ENCODE results near the gene STC2. TPM values are rescaled to one million over a fixed set of nuclear protein-coding genes. Genes with fewer than 3 reads are reported as not detected.

The STC2 gene
- polyA plus RNA-seq, 2 of the 4 experiments (the other 2 are of a cell fraction) = 45.2 to 46.1 TPM

DNA sequence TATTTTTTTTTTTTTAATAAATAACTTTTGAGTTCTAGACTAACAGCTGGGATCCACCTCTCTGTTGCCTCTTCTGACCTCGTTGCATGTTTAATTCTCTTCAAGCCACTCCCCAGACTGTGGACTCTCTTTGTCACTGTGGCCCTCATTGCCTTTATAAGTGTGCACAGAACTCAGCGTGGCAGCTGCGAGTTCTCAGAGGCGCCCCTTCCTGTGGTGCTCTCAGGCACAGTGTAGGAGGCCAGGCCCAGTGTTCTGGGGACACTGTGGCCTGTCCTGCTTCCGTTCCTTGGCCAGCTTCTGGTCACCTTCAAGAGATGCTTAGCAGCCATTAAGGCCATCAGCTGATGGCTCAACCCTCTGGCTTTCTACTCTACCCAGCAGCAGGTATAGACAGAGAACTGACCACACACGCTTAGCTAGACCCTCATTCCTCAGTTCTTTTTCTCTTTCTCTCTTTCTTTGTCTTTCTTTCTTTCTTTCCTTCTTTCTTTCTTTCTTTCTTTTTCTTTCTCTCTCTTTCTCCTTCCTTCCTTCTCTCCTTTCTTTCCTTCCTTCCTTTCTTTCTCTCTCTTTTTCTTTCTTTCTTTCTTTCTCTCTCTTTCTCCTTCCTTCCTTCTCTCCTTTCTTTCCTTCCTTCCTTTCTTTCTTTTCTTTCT lies 27.7 kb downstream of the STC2 start:
- Histone ChIP-seq H3K27ac (0 out of 6 replicates have a peak overlapping the region, but pooled peaks of 1 of the 2 experiments have one; percentile 27), H3K4me2 (no peak overlapping the region), H3K9me3 (no peaks in the 10 kb centered on the region), H3K4me1 (peaks cover 32% of the 10 kb centered on the region), H3K4me3 (no peak overlapping the region)
- DNase-seq (ENCODE audit: low read depth in 1 of 2, low spot score in 1 of 2) = no peak
- POLR2A ChIA-PET = no interaction called here
- ATAC-seq = no peak
- FAIRE-seq = no peak
- TF ChIP-seq, protein P1, sequence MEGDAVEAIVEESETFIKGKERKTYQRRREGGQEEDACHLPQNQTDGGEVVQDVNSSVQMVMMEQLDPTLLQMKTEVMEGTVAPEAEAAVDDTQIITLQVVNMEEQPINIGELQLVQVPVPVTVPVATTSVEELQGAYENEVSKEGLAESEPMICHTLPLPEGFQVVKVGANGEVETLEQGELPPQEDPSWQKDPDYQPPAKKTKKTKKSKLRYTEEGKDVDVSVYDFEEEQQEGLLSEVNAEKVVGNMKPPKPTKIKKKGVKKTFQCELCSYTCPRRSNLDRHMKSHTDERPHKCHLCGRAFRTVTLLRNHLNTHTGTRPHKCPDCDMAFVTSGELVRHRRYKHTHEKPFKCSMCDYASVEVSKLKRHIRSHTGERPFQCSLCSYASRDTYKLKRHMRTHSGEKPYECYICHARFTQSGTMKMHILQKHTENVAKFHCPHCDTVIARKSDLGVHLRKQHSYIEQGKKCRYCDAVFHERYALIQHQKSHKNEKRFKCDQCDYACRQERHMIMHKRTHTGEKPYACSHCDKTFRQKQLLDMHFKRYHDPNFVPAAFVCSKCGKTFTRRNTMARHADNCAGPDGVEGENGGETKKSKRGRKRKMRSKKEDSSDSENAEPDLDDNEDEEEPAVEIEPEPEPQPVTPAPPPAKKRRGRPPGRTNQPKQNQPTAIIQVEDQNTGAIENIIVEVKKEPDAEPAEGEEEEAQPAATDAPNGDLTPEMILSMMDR (IDR thresholded peaks at IDR 0.05) = no peak
- TF ChIP-seq, protein P2, sequence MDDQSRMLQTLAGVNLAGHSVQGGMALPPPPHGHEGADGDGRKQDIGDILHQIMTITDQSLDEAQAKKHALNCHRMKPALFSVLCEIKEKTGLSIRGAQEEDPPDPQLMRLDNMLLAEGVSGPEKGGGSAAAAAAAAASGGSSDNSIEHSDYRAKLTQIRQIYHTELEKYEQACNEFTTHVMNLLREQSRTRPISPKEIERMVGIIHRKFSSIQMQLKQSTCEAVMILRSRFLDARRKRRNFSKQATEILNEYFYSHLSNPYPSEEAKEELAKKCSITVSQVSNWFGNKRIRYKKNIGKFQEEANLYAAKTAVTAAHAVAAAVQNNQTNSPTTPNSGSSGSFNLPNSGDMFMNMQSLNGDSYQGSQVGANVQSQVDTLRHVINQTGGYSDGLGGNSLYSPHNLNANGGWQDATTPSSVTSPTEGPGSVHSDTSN (IDR thresholded peaks at IDR 0.05) = no peak
- TF ChIP-seq, protein P3, sequence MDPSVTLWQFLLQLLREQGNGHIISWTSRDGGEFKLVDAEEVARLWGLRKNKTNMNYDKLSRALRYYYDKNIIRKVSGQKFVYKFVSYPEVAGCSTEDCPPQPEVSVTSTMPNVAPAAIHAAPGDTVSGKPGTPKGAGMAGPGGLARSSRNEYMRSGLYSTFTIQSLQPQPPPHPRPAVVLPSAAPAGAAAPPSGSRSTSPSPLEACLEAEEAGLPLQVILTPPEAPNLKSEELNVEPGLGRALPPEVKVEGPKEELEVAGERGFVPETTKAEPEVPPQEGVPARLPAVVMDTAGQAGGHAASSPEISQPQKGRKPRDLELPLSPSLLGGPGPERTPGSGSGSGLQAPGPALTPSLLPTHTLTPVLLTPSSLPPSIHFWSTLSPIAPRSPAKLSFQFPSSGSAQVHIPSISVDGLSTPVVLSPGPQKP (IDR thresholded peaks at IDR 0.05; ENCODE audit: low read depth, low read length) = no peak
- TF ChIP-seq JUNB (IDR thresholded peaks at IDR 0.05) = no peak
- no peak for TF ChIP-seq RNF2 (IDR thresholded peaks at IDR 0.05; ENCODE audit: borderline replicate concordance, low read depth)
- no peak for TF ChIP-seq RFX5 (IDR thresholded peaks at IDR 0.05)
- no peak for TF ChIP-seq MYC (IDR thresholded peaks at IDR 0.05; ENCODE audit: borderline replicate concordance, low read length)
- TF ChIP-seq ZC3H11A (IDR thresholded peaks at IDR 0.05) = no peak
- no peak for TF ChIP-seq MAFK (IDR thresholded peaks at IDR 0.05; ENCODE audit: partially characterized antibody)
- TF ChIP-seq, protein P4, sequence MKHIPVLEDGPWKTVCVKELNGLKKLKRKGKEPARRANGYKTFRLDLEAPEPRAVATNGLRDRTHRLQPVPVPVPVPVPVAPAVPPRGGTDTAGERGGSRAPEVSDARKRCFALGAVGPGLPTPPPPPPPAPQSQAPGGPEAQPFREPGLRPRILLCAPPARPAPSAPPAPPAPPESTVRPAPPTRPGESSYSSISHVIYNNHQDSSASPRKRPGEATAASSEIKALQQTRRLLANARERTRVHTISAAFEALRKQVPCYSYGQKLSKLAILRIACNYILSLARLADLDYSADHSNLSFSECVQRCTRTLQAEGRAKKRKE (CRISPR knock-in tag; IDR thresholded peaks at IDR 0.05; ENCODE audit: low read depth) = no peak
- TF ChIP-seq EP300 (IDR thresholded peaks at IDR 0.05) = no peak
- TF ChIP-seq, protein P5, sequence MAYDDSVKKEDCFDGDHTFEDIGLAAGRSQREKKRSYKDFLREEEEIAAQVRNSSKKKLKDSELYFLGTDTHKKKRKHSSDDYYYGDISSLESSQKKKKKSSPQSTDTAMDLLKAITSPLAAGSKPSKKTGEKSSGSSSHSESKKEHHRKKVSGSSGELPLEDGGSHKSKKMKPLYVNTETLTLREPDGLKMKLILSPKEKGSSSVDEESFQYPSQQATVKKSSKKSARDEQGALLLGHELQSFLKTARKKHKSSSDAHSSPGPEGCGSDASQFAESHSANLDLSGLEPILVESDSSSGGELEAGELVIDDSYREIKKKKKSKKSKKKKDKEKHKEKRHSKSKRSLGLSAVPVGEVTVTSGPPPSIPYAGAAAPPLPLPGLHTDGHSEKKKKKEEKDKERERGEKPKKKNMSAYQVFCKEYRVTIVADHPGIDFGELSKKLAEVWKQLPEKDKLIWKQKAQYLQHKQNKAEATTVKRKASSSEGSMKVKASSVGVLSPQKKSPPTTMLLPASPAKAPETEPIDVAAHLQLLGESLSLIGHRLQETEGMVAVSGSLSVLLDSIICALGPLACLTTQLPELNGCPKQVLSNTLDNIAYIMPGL (CRISPR knock-in tag; IDR thresholded peaks at IDR 0.05; ENCODE audit: borderline replicate concordance) = no peak
- no peak for TF ChIP-seq FOSL2 (IDR thresholded peaks at IDR 0.05)
- no peak for TF ChIP-seq FOSL2 (CRISPR knock-in tag; IDR thresholded peaks at IDR 0.05)
- TF ChIP-seq HDAC2 (IDR thresholded peaks at IDR 0.05) = no peak
- TF ChIP-seq POLR2AphosphoS2 (conservative IDR thresholded peaks at IDR 0.05; ENCODE audit: low read length) = no peak
- no peak for TF ChIP-seq MAZ (IDR thresholded peaks at IDR 0.05; ENCODE audit: borderline replicate concordance, low read depth, low read length)
- no peak for TF ChIP-seq KDM5A (IDR thresholded peaks at IDR 0.05)
- no peak for TF ChIP-seq ZSCAN20 (CRISPR knock-in tag; IDR thresholded peaks at IDR 0.05)
- no peak for TF ChIP-seq HEYL (CRISPR knock-in tag; IDR thresholded peaks at IDR 0.05)
- TF ChIP-seq, protein P6, sequence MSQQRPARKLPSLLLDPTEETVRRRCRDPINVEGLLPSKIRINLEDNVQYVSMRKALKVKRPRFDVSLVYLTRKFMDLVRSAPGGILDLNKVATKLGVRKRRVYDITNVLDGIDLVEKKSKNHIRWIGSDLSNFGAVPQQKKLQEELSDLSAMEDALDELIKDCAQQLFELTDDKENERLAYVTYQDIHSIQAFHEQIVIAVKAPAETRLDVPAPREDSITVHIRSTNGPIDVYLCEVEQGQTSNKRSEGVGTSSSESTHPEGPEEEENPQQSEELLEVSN (IDR thresholded peaks at IDR 0.05; ENCODE audit: borderline replicate concordance, low read depth) = no peak
- CTCF ChIA-PET = interaction anchor here (0.6 to 13.2 kb wide), 8 partner anchors 12 to 1011 kb away, joined by 3 to 129 read pairs (median 4); partner anchors contain the start of gene STC2
- 85% methylated on average over 6 of the region's 6 CpGs for WGBS (ENCODE audit: missing lambda C conversion rate)

Measured in A549 (cell line).